GM12875 (cell line): ENCODE results near the gene CPD.
"Not testable (repeated sequence)": the region's sequence is repeated elsewhere in the genome, so short reads cannot be mapped to it uniquely, and the experiment has no call there.

Source experiments
- H3K4me3 ChIP-seq: one replicate; pipeline ENCODE4 v1.5.1; 2011; ENCODE audit warnings: low read depth, low read length, control low read depth
- TF ChIP-seq, protein P1 (sequence below): IDR thresholded peaks from 2 replicates; pipeline ENCODE4 v1.5.1; 2011; ENCODE audit warnings: low read depth, mild to moderate bottlenecking, control low read depth, inconsistent platforms, low read length, moderate library complexity, borderline replicate concordance; ENCODE audit not compliant: insufficient read depth

Gene CPD

DNA sequence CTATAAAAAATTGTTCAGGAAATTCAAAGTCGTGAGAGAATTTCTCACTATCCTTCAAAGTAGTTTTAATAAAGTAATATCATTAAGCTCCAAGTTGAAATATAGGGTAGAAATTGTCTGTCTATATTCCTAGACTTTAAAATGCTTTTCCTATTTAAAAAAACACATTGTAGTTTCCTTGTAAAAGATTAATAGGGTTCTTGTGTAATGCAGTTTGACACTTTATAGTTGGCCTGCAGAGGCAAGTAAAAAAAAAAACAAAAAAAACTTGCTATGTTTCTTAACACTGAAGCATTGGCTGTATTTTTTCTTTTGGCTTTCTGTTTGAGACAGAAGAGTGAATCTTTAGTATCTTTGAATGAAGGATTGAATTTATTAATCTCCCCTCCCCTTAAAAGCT lies 17.4 kb downstream of the CPD start:
- no peak overlapping the region for H3K4me3 ChIP-seq
- TF ChIP-seq, protein P1, sequence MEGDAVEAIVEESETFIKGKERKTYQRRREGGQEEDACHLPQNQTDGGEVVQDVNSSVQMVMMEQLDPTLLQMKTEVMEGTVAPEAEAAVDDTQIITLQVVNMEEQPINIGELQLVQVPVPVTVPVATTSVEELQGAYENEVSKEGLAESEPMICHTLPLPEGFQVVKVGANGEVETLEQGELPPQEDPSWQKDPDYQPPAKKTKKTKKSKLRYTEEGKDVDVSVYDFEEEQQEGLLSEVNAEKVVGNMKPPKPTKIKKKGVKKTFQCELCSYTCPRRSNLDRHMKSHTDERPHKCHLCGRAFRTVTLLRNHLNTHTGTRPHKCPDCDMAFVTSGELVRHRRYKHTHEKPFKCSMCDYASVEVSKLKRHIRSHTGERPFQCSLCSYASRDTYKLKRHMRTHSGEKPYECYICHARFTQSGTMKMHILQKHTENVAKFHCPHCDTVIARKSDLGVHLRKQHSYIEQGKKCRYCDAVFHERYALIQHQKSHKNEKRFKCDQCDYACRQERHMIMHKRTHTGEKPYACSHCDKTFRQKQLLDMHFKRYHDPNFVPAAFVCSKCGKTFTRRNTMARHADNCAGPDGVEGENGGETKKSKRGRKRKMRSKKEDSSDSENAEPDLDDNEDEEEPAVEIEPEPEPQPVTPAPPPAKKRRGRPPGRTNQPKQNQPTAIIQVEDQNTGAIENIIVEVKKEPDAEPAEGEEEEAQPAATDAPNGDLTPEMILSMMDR, result no peak

DNA sequence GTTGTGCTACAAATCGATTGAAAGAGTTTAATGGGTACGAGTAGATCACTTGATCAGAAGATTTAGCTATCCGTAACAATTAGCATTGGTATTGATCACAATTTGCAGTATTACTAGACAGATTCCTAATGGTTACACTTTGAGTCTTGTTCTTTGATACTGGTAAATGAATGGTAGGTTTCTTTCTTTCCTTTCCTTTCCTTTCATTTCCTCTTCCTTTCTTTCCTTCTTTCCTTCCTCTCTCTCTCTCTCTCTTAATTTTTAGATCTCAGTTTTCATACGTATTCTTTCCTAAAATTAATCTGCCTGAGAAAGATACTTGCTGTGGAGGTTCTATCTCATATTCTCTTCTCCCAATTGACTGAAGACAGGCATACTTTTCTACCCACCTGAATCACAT lies 17.9 kb downstream of the CPD start:
- TF ChIP-seq, protein P1, result no peak

DNA sequence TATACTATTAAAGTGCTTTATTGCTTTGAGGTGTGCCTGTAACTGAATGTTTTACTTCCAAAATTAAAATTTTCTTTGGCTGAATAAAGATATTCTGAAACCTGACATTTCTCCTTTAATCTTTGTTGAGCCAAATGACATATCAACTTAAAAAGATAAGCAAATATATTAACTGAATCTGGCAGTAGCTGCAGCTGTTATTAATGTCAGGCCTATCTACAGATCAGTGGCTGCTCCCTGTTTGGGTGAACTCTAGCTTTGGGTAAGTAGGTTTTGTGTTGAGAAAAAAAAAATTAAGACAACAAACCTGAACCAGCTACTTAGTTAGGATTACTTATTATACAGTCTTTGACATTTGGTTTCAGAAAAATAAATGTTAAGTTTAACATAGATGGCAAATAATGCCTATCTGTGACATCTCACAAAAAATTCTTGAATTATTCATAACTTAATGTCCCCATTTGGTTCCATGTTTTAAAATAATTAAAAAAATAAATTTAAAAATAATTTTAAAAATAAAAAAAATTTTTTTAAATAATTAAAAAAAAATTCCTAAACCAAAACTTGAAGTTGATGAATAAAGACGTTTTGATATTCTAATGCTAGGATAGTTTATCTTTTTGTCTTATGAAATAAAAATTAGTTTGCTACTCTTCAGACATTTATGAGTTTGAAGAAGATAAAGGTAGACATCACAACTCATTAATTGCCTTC lies 19.8 kb downstream of the CPD start:
- H3K4me3 ChIP-seq, result no peak overlapping the region
- TF ChIP-seq, protein P1, result no peak

More for the DNA sequence above, 17.9 kb downstream of the CPD start:
- H3K4me3 ChIP-seq, result no peak overlapping the region

DNA sequence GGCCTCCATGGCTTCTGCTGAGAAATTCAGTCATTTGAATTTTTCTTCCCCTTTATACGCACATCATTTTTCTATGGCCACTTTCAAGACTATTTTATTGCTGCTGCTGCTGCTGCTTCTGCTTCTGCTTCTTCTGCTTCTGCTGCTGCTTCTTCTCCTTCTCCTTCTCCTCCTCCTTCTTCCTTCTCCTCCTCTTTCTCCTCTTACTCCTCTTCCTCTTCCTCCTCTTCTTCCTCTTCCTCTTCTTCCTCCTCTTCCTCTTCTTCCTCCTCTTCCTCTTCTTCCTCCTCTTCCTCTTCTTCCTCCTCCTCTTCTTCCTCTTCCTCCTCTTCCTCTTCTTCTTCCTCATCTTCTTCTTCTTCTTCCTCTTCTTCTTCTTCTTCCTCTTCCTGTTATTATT lies 22.4 kb downstream of the CPD start:
- H3K4me3 ChIP-seq, result no peak overlapping the region
- TF ChIP-seq, protein P1, result no peak

DNA sequence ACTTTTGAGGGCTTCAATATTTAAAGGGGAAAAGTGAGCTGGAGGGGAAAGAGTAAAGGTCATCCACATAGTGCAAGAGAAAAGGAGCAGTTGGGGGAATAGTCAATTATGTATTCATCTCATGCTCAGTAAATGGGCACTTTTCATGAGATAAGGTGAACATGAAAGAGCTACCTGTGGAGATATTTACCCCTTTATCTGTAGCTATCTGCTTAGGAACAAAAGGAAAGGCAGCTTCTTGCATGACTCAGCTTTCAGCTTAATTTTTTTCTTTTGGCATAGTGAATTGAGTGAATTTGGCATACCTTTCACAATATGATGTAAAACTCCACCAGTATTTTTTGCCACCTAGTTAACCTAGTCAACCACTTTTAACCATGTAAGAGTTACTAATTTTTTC lies 26.4 kb downstream of the CPD start:
- H3K4me3 ChIP-seq, result no peak overlapping the region
- TF ChIP-seq, protein P1, result no peak

DNA sequence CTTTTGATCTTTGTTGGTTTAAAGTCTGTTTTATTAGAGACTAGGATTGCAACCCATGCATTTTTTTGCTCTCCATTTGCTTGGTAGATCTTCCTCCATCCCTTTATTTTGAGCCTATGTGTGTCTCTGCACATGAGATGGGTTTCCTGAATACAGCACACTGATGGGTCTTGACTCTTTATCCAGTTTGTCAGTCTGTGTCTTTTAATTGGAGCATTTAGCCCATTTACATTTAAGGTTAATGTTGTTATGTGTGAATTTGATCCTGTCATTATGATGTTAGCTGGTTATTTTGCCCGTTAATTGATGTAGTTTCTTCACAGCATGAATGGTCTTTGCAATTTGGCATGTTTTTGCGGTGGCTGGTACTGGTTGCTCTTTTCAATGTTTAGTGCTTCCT lies 31.9 kb downstream of the CPD start:
- H3K4me3 ChIP-seq, result not testable (repeated sequence)

DNA sequence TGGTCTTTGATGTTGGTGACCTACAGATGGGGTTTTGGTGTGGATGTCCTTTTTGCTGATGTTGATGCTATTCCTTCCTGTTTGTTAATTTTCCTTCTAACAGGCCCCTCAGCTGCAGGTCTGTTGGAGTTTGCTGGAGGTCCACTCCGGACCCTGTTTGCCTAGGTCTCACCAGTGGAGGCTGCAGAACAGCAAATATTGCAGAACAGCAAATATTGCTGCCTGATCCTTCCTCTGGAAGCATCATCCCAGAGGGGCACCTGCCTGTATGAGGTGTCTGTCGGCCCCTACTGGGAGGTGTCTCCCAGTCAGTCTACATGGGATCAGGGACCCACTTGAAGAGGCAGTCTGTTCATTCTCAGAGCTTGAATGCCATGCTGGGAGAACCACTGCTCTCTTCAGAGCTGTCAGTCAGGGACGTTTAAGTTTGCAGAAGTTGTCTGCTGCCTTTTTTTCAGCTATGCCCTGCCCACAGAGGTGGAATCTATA lies 33.3 kb downstream of the CPD start:
- H3K4me3 ChIP-seq, result not testable (repeated sequence)

DNA sequence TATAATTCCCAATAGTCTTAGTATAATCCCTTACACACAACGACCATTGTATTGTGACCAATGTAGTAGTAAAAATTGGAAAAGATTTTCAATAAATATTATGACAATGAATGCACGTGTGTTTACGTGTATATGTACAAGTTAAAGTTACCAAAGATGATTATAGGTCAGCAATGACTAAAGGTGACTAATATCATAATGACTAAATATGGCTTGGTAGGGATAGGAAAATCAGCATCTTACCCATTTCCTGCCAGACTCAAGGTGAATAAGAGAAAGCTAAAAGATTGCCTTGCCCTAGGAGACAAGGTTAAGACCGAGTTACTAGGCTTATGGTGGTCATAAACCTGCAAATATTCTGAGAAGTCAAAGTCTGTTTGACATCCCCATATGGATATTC lies 34.4 kb downstream of the CPD start:
- TF ChIP-seq, protein P1, result no peak
- no peak overlapping the region for H3K4me3 ChIP-seq
